GM19238 (cell line): Measurements from ENCODE around the gene C2orf76.
"Not testable (repeated sequence)": the region's sequence is repeated elsewhere in the genome, so short reads cannot be mapped to it uniquely, and the experiment has no call there.

Experiments
- DNase-seq: peaks from one replicate; pipeline ENCODE4 v3.0.0; 2011; ENCODE audit warnings: low spot score; ENCODE audit not compliant: insufficient read length

Gene C2orf76

DNA sequence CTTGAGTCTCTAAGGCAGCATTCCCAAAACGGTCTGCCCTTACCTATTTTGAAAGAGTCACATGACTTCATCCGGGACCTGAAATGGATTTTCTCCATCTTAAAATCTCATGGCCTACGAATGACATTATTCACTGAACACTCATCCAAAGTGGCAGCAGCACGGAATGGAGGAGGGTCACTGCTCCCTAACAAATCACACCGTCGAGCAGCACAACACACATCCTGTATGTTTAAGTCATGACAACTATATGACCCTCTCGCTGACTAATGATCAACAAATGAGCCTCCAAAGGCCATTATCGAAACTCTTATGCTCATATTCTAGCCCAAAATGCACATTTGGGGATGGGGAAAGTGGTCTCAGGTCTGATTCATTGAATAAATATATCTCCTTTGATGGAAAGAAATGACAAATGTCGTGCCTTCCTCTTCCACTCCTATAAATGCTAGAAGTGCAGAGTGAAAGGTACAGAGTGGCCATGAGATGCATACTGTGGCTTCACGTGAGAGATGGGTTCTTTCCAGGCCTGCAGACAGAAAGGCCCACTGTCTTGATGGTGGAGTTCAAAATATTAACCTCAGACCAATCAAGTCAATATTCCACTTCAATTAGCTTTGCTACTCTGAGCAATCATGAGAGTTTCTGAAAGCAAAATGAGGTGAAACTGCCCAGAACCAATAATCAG, 70.8 kb downstream of the C2orf76 start:
- no peak for DNase-seq

DNA sequence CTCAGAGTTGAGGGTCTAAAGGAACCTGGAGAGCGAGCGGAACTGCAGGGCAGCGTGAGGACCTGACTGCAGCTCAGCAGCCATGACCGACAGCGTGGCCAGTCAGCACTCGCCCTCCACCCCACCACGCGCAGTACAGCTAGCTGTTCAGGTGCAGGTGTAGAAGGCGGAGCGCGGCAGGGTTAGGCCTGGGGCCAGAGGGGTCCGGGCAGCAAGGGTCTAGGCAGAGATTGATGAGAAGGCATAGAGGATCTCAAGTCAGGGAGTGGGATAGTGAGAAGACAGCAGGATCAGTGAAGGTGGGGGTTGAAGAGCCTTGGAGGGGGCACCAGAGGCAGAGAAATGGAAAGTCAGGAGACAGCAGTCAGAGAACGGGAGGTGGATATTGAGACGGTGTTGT, 72.0 kb downstream of the C2orf76 start:
- DNase-seq: no peak

DNA sequence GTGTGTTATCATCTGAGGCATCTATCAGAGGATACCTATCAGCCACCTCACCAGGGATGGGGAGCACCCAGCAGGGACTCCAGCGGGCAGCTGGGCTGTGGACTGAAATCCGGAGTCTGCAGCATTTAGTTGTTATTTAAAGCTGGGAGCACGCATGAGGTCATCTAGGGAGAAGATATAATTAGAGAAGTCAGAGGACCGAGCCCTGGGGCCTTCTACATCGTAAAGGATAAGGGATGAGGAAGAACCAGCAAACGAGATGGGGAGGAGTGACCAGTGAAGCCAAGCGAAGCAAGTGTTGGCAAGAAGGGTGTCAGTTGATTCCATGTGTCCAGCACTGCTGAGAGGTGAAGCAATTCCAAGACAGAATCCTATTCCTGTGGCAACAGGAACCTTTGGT, 72.7 kb downstream of the C2orf76 start:
- DNase-seq: no peak

DNA sequence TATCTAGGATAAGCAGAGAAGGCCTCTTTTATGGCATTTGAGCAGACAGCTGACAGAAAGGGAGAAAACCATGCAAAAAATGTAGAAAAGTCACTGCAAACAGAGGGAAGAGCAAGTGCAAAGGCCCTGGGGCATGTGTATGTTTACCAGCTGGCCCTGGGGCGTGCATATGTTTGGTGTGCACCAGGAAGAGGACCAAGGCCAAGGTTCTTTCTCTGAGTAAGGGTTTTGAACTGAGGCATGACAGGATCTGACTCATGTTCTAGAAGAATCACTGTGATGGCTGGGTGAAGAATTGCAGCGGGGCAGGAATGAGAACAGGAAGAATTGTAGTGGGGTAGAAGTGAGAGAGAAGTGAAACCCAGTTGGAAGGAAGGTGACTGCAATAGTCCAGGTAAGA, 73.4 kb downstream of the C2orf76 start:
- no peak for DNase-seq

DNA sequence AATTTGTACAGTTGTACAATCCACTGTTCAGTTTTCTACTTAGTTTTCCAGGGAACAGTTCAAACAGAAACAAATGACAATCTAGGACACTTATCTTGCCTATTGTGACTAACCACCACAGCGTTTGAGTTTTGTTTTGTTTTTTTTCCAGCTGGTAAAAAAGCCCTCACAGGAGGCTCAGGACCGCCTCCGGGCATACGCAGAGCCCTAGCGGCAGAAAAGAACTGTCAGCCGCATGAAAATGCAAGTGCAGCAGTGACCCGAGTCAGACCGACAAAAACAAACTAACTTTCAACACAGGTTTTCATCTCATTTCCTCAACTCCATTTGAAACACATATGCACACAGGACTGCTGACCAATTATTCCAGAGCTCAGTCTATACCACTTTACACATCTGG, 74.4 kb downstream of the C2orf76 start:
- no peak for DNase-seq

DNA sequence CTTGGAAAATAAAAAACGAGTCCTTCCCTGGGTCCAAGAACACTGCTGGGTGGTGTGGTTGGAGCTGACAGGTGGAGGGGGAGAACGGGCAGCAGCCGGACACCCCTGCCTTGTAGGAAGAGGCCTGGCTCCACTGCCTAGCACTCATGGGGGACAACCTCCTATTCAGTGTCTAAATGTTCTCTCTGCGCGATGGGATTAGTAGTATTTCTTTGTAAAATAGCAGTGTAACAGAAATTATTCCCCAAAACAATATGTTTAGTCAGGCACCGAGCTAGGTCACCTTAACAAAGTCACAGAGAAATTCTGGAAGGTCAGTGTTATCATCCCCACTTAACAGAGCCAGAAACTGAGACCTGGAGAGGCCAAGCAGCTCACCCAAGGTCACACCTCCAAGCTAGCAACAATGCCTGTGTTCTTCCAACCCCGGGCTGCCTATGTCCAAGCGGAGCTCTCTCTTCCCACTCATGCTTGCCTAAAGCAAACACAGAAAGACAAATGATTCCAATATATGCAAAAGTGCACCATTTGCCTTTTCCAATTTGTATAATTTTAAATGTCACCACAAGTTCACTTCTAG, 75.0 kb downstream of the C2orf76 start:
- no peak for DNase-seq

DNA sequence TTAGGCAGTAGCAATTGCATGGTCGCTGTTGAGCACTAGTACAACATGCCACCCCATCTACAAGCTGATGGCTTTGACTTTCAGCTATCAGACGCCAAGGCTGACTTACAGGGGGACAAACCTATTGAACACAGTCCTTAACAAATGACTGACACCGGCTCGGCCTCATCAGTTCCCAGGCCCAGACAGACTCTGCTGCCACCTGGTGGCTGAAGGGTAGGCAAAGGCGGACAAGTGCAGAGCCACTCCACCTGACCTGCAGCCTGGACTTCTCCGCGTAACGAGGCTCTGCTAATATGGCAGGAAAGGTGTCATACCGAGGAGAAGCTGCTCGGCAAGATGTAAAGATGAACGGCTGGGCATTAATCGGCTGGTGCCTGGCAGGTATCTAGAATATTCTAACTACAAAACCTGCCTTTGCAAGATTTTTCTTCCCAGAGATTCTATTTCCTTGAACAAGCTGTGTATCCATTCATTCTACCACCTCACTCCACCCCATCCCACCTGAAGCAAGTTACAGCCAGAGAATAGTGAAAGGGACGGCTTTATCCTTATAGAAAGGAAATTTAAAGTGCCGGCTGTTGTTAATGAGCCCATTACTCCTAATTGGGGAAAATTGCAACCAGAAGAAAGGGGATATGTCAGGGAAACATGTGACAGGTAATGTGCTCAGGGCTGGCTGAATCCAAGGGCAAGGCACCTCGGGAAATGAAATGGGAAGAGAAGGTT, 75.6 kb downstream of the C2orf76 start:
- no peak for DNase-seq

DNA sequence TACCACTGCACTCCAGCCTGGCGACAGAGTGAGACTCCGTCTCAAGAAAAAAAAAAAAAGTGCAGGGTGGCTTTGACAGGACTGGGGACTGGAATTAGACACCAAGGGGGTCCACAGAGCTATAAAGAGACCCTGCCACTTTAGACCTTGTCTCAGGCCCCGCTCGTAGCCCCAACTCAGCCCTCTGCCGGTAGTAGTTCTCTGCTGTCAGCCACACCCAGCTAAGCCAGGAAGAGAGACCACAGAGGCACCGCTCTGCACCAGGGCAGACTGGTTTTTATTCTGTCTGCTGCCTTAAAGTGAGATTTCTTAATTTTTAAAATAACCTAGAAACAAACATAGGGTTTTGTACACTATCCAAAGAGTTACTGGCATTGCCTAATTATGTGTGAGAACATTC, 77.0 kb downstream of the C2orf76 start:
- DNase-seq: no peak

DNA sequence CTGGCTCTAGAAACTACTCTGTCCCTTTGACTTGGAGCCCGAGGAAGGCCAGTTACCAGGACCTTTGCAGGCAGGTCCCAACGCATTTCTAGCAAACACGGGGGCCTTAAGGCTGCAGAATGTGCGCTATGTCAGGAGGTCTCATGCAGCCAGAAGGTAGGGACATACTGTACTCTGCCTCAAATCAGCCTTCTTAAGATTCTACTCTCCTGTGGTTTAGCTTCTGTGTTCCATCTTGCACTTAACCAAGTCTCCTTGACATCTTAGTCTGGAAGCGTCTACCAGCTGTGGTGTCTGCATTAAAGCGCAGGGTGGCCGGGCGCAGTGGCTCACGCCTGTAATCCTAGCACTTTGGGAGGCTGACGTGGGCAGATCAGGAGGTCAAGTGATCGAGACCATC, 77.5 kb downstream of the C2orf76 start:
- DNase-seq: no peak

DNA sequence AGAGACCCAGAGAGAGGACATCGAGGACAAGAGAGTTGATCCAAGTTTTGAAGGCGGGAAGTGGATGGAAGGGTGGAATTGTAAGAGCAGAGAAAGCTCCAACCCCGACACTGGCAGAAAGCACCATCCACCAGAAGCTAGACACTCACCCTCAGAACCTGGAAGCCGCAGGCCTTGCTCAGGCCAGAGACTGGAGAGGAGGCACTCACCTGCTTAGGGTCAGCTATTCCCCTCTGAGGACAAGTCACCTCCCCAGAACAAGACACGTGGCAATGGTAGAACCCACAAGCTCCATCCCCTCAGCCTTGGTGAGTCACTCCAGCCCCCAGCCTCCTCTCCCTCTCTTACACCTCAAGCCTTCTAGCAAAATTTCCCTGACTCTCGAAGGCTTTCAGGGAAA, 78.1 kb downstream of the C2orf76 start:
- DNase-seq: no peak

DNA sequence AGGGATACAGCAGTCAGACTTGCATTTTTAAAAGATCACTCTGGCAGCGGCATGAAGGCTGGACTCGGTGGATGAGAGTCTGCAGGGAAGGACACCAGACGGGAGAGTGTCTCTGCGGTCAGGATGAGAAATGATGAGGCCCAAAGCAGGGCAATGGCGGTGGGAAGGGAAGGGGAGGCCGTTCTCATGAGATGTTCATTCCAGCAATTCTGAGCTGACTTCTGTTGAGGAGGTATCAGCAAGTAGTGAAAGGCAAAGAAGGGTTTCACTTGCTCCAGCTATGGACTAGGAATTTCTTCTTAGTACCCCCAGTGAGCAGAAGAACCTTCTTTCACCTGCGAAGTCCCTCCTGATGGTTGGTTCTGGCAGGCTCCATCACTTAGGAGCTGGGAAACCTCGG, 80.0 kb downstream of the C2orf76 start:
- no peak for DNase-seq

DNA sequence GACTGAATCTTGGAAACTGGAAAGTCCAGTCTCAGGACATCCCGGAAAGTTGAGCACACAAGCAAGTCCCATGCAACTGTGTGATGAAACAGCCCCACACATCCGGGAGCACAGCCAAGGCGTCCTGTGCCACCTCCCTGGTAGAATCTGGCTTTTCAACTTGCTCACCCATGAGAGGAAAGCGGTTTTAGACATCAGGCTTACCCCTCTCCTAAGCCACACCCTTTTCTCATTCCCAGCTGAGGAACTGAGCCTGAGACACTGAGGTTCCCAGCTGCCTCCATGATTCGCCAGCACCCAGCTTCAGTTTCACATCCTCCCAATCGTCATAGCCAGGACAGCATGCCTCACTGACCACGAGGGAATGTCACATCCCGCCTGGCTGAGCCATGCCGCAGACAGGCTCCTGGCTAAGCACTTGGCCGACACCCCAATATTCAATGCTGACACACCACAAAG, 82.7 kb downstream of the C2orf76 start:
- no peak for DNase-seq

DNA sequence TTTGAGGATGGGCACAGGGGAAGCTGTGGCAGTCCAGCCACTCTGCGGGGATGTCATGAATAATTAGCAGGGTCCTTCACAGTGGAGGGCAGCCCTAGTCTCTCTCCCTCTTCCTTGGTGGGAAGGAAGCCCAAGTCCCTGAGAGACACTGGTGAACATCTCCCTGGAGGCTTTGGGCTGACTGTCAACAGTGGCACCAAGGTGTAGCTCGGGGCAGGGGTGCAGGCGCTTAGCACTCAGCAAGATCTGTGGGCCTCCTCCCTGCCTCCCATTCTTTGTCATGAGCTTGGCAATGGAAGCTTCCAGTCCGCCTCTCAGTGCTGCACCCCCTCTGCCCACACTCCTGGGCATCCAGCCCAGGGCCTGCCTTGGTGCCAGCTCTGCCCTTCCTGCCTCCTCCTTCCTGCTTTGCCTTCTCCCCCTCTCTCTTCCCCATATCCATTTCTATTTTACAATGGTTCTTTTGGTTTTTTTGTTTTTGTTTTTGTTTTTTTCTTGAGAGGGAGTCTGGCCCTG, 83.6 kb downstream of the C2orf76 start:
- no peak for DNase-seq

DNA sequence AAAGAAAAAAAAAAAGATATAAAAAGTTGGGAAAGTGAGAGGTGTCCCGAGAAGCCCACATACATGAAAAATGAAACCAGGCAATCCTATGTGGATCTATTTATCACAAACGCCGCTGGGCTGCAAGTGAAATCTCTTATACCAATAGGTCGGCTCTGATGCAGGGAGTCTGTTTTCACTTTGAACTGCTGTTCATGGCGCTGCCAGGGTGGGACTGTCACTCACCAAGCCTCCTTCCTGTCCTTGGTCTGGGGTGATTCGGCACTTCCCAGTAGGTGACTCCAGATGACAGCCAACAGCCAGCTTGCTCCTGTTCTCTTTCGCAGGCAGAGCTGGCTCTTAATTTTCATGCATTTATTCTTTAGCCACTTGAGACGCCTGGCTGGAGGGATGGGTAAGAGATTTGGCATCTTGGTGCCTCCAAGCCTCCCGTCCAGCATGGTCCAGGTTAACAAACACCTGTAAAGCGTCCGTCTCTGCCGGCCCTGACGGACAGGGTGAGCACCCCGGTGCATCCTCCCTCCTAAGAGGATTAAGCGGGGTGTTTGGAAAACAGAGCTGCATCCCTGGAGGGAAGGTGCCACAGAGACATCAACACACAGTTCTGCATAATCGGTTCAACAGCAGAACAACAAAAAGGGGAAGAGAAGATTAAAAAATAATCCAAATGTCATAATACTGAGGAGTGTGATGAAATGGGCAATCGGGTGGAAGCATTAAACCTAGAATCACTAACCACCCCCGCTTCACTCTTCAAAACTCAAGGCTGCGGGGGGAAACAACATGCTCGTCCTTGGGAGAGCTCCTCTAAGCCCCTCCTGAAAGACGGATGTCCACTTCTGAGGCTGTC, 84.3 kb downstream of the C2orf76 start:
- DNase-seq: no peak

DNA sequence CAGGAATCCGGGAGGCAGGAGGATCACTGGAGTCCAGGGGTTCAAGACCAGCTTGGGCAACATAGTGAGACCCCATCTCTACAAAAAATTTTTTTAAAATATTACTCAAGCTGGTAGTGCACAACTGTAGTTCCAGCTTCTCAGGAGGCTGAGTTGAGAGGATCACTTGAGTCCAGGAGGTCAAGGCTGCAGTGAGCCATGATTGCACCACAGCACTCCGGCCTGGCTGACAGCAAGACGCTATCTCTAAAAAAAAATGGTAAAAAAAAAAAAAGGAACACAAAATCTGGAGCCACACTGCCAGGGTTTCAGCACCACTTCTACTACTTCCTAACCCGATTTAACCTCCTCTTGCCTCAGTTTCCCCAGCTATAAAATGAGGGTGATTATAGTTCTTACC, 86.0 kb downstream of the C2orf76 start:
- no peak for DNase-seq

DNA sequence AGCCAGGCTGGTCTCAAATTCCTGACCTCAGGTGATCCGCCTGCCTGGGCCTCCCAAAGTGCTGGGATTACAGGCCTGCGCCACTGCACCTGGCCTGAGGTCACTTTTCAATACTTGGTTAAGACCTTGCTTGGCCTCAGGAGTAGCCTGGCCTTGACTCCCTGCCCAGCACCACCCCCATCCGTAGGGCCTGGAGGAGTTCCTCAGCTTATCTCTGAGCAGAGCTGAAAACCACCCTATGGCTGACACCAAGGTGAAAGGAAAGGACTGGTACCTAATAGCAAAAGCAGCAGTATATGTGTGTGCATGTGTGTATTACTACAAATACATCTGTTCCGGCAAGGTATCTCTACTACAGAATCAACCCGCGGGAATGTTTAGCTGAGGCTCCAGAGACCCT, 87.0 kb downstream of the C2orf76 start:
- DNase-seq: no peak

DNA sequence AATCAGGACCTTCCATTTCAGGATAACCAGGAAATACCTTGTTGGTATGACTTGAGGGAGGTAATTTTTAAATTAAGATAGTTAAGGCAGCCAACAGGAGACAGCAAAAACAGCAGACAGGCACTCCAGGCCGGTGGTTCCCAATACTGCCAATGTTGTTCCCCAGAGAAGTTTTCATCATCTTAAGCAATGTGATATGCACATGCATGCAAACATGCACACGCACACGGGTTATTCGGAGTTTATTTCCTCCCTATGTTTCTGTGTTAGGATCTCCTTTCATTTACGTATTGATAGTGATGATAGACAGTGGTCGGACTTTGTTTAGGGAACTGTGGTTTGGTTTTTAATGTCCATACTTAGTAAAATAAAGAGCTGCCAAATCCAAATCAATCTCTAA, 87.7 kb downstream of the C2orf76 start:
- no peak for DNase-seq

DNA sequence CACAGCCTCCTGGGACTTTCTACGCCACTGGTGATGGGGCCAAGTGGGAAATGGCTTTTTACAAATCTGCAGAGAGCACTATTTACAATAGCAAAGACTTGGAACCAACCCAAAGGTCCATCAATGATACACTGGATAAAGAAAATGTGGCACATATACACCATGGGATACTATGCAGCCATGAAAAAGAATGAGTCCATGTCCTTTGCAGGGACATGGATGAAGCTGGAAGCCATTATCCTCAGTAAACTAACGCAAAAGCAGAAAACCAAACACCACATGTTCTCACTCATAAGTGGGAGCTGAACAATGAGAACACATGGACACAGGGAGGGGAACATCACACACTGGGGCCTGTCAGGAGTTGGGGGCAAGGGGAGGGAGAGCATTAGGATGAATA, 88.2 kb downstream of the C2orf76 start:
- not testable (repeated sequence) for DNase-seq

DNA sequence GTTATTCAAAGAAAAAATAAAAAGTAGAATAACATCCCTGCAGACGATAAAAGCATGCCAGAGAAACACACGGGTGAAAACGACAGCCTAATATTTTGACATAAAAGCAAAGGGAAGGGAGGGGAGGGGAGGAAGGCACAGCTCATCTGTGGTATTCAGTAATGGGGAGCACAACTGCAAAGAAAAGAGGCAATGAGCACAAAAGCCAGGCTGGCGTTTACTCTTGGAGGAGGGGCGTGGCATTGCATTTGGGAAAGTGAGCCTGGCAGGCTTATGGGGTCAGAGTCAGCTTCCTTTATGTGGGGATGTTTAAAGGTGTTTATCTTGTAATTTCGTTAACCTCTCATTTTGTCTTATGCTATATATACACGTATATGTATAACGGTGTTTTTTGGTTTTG, 89.8 kb downstream of the C2orf76 start:
- no peak for DNase-seq

DNA sequence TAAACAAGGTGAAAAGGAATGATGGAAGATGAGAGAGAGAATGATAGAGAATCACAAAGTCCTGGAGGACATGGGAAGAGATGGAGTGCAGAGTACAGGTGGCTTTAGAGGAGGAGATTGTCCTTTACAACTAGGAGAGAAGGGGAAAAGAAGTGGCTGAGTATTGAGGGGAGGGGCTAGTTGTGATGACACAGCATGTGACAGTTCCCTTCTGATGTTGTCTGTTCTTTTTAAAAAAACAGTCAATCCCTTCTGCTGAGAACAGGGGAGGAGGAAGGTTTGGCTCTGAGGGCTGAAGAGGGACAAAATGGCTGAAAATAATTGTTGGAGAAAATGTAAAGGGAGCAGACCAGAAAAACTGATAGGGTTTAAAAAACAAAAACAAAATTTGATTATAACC, 99.0 kb downstream of the C2orf76 start:
- no peak for DNase-seq

DNA sequence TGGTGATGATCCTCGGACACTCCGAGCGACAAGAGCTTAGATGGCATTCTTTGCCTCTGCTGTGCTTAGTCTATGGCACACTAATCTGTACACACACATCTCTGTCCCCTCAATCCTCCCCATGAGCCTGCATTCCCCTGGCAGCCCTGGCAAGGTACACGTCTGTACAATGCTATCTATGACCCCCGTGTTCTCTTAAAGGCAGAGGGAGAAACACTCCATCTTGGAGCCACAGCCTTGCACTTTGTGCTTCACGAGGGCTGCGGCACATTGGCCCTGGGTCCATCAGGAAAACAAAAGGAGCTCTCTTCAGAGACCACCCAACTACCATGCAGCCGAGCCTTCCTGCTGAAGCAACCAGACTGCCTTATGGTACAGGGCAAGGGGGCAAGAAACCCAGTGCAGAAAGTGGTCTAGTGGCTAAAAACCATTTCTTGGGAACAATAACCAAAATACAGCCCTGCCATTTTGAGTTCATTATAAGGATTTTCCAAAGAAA, 100.5 kb downstream of the C2orf76 start:
- DNase-seq: no peak

DNA sequence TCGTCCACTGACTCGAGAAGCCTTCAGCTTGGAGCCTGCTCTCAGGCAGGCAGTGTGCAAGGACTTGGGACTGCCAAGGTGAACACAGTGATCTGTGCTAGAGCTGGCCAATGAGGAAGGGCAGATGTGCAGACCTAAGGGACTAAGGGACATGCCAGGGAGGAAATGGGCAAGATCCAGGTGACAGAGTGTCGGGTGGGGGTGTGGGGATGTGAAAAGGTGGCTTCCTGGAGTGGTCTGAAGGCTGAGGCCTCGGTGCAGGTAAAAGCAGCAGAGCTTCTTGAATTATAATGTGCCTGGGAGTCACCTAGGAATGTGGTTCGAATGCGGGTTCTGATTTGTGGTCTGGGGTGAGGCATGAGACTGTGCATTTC, 101.0 kb downstream of the C2orf76 start:
- no peak for DNase-seq
